SKM-1 (cell line): Measurements from ENCODE around the gene OTP.

ENCODE experiments used
- DNase-seq: peaks from one replicate; lab custom pipeline; 2025; ENCODE audit not compliant: unreplicated experiment; lab: John Stamatoyannopoulos, UW

Gene OTP

GRCh38 chr5:77637998-77638762 is at the start of gene OTP:
TSS of gene OTP (minus strand) at chr5:77638713. CDS start at chr5:77638549, 164 bp downstream.
- no peak for DNase-seq

- DNase-seq, result no peak
These were observed 44.7 kb upstream of the OTP start for GRCh38 chr5:77683171-77683732.

GRCh38 chr5:77670526-77670925 is 32.0 kb upstream of the OTP start:
- no peak for DNase-seq

- no peak for DNase-seq
These were observed 31.2 kb upstream of the OTP start for GRCh38 chr5:77669677-77670076.

GRCh38 chr5:77663090-77663863 is 24.8 kb upstream of the OTP start:
- DNase-seq, result no peak

- no peak for DNase-seq
These were observed 24.1 kb upstream of the OTP start for GRCh38 chr5:77662635-77663034.

- no peak for DNase-seq
These were observed 20.1 kb upstream of the OTP start for GRCh38 chr5:77658662-77659061.

GRCh38 chr5:77651343-77651742 is 12.8 kb upstream of the OTP start:
- DNase-seq, result no peak

- no peak for DNase-seq
These were observed 12.2 kb upstream of the OTP start for GRCh38 chr5:77650686-77651085.

- no peak for DNase-seq
These were observed 11.3 kb upstream of the OTP start for GRCh38 chr5:77649776-77650175.

GRCh38 chr5:77645995-77646639 is 7.6 kb upstream of the OTP start:
- DNase-seq, result no peak

GRCh38 chr5:77645158-77645994 is 6.9 kb upstream of the OTP start:
- DNase-seq, result peak; percentile 7

GRCh38 chr5:77644371-77645157 is 6.1 kb upstream of the OTP start:
- no peak for DNase-seq

- DNase-seq, result no peak
These were observed 5.3 kb upstream of the OTP start for GRCh38 chr5:77643654-77644370.

- no peak for DNase-seq
These were observed 4.5 kb upstream of the OTP start for GRCh38 chr5:77642738-77643653.

GRCh38 chr5:77641963-77642737 is 3.6 kb upstream of the OTP start:
- DNase-seq, result no peak

- DNase-seq, result no peak
These were observed 3.0 kb upstream of the OTP start for GRCh38 chr5:77641397-77641943.
